HEK293 (cell line): Measurements from ENCODE around the gene DKKL1.

Experiments used
- CTCF ChIA-PET: fragments of 350-600 bp; formaldehyde crosslinking; extraction: SDS; loops from one replicate; lab custom pipeline; 2021; ENCODE audit warnings: antibody characterized with exemption; lab: Yijun Ruan, JAX
- POLR2A ChIA-PET: fragments of 300-600 bp; formaldehyde crosslinking; extraction: SDS; loops from one replicate; lab custom pipeline; 2020; ENCODE audit warnings: antibody characterized with exemption, inconsistent platforms; lab: Yijun Ruan, JAX
- H3K27ac ChIP-seq: fragments of 200-500 bp; sonication (Bioruptor generic); 2 replicates; pipeline ENCODE4 v1.5.1; 2014; ENCODE audit warnings: low read depth, low read length, control low read depth, inconsistent platforms; ENCODE audit errors: extremely low read depth
- H3K36me3 ChIP-seq, 2 experiments: fragments of 200-500 bp in 1 of 2; sonication (Bioruptor generic) in 1 of 2; 1 replicate in 1 of 2; 2 replicates in 1 of 2; pipeline ENCODE4 v1.5.1; 2014 to 2017; ENCODE audit warnings: inconsistent platforms in 2 of 2, low read length in 2 of 2; ENCODE audit not compliant: control insufficient read depth in 2 of 2, insufficient read depth in 1 of 2
- H3K4me1 ChIP-seq: fragments of 200-500 bp; sonication (Bioruptor generic); 2 replicates; pipeline ENCODE4 v1.5.1; 2014; ENCODE audit warnings: mild to moderate bottlenecking, low read length, inconsistent platforms; ENCODE audit not compliant: control insufficient read depth, insufficient read depth
- H3K4me3 ChIP-seq: 2 replicates; pipeline ENCODE4 v1.5.1; 2011; ENCODE audit warnings: low read depth, mild to moderate bottlenecking, control low read depth, low read length, moderate library complexity
- H3K9me3 ChIP-seq: fragments of 200-500 bp; sonication (Bioruptor generic); 2 replicates; pipeline ENCODE4 v1.5.1; 2014; ENCODE audit warnings: low read depth, low read length, inconsistent platforms; ENCODE audit not compliant: control insufficient read depth, insufficient read depth
- FEZF1 ChIP-seq: fragments of 450-650 bp; formaldehyde crosslinking; IDR thresholded peaks from 2 replicates; pipeline ENCODE4 v1.5.1; 2016; ENCODE audit warnings: missing biosample characterization, missing genetic modification characterization
- GLIS2 ChIP-seq: fragments of 450-650 bp; formaldehyde crosslinking; IDR thresholded peaks from 2 replicates; pipeline ENCODE4 v1.5.1; 2016; ENCODE audit warnings: missing biosample characterization, missing genetic modification characterization
- PATZ1 ChIP-seq: fragments of 450-650 bp; formaldehyde crosslinking; IDR thresholded peaks from 2 replicates; pipeline ENCODE4 v1.5.1; 2016; ENCODE audit warnings: missing biosample characterization, missing genetic modification characterization
- SCRT1 ChIP-seq: fragments of 450-650 bp; formaldehyde crosslinking; IDR thresholded peaks from 2 replicates; pipeline ENCODE4 v1.5.1; 2016; ENCODE audit warnings: missing biosample characterization, missing genetic modification characterization, borderline replicate concordance
- SCRT2 ChIP-seq: fragments of 450-650 bp; formaldehyde crosslinking; IDR thresholded peaks from 2 replicates; pipeline ENCODE4 v1.5.1; 2016; ENCODE audit warnings: missing biosample characterization, missing genetic modification characterization
- TRIM28 ChIP-seq: IDR thresholded peaks from 2 replicates; pipeline ENCODE4 v1.6.1; 2011; ENCODE audit warnings: low read length, control low read depth, borderline replicate concordance
- ZBTB11 ChIP-seq: fragments of 450-650 bp; formaldehyde crosslinking; conservative IDR thresholded peaks from 2 replicates; pipeline ENCODE4 v1.5.1; 2016; ENCODE audit warnings: low read depth, missing biosample characterization, missing genetic modification characterization
- ZBTB48 ChIP-seq: fragments of 450-650 bp; formaldehyde crosslinking; IDR thresholded peaks from 2 replicates; pipeline ENCODE4 v1.5.1; 2016; ENCODE audit warnings: missing biosample characterization, missing genetic modification characterization
- ZFP41 ChIP-seq: fragments of 450-650 bp; formaldehyde crosslinking; IDR thresholded peaks from 2 replicates; pipeline ENCODE4 v1.5.1; 2016; ENCODE audit warnings: missing biosample characterization, missing genetic modification characterization, borderline replicate concordance
- ZNF174 ChIP-seq: fragments of 450-650 bp; formaldehyde crosslinking; IDR thresholded peaks from 2 replicates; pipeline ENCODE4 v1.5.0; 2017; ENCODE audit warnings: missing biosample characterization, mild to moderate bottlenecking, missing genetic modification characterization
- ZNF488 ChIP-seq: fragments of 450-650 bp; formaldehyde crosslinking; IDR thresholded peaks from 2 replicates; pipeline ENCODE4 v1.5.1; 2016; ENCODE audit warnings: missing biosample characterization, missing genetic modification characterization
- ZNF510 ChIP-seq: fragments of 450-650 bp; formaldehyde crosslinking; IDR thresholded peaks from 2 replicates; pipeline ENCODE4 v1.5.1; 2018; ENCODE audit warnings: mild to moderate bottlenecking, missing genetic modification characterization, missing biosample characterization; ENCODE audit not compliant: insufficient replicate concordance
- TF ChIP-seq, protein P1 (sequence below): fragments of 450-650 bp; formaldehyde crosslinking; IDR thresholded peaks from 2 replicates; pipeline ENCODE4 v1.5.1; 2016; ENCODE audit warnings: missing biosample characterization, missing genetic modification characterization, borderline replicate concordance
- TF ChIP-seq, protein P2 (sequence below): fragments of 450-650 bp; formaldehyde crosslinking; IDR thresholded peaks from 2 replicates; pipeline ENCODE4 v1.5.1; 2016; ENCODE audit warnings: missing biosample characterization, missing genetic modification characterization
- TF ChIP-seq, protein P3 (sequence below): fragments of 450-650 bp; formaldehyde crosslinking; IDR thresholded peaks from 2 replicates; pipeline ENCODE4 v1.5.0; 2017; ENCODE audit warnings: missing biosample characterization, missing genetic modification characterization, borderline replicate concordance

Gene DKKL1

GRCh38 chr19:49336482-49337266 is 27.0 kb upstream of the DKKL1 start:
- Histone ChIP-seq H3K4me3 (no peak overlapping the region), H3K36me3 (peaks cover 0 to 14% of the 10 kb centered on the region in 2 experiments; a peak in 2 of 3 replicates), H3K9me3 (no peaks in the 10 kb centered on the region), H3K4me1 (peaks cover 7% of the 10 kb centered on the region; the same call in 1 of the 2 replicates), H3K27ac (no peak overlapping the region)
- no peak for TF ChIP-seq TRIM28
- TF ChIP-seq, protein P1, sequence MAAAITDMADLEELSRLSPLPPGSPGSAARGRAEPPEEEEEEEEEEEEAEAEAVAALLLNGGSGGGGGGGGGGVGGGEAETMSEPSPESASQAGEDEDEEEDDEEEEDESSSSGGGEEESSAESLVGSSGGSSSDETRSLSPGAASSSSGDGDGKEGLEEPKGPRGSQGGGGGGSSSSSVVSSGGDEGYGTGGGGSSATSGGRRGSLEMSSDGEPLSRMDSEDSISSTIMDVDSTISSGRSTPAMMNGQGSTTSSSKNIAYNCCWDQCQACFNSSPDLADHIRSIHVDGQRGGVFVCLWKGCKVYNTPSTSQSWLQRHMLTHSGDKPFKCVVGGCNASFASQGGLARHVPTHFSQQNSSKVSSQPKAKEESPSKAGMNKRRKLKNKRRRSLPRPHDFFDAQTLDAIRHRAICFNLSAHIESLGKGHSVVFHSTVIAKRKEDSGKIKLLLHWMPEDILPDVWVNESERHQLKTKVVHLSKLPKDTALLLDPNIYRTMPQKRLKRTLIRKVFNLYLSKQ (tag by site-specific recombination): no peak
- TF ChIP-seq ZFP41 (tag by site-specific recombination): no peak
- TF ChIP-seq ZNF174 (tag by site-specific recombination): no peak
- no peak for TF ChIP-seq ZNF510 (tag by site-specific recombination)
- ChIA-PET POLR2A (interaction anchor here (0.6 kb wide), 1 partner anchor 887 kb away, joined by 3 read pairs; no protein-coding TSS in a partner anchor), CTCF (interaction anchor here (0.6 to 1.3 kb wide), 4 partner anchors 9 to 15 kb away, joined by 3 to 6 read pairs (median 4); no protein-coding TSS in a partner anchor)

- Histone ChIP-seq H3K4me3 (no peak overlapping the region), H3K36me3 (peaks cover 0 to 21% of the 10 kb centered on the region in 2 experiments; a peak in 2 of 3 replicates), H3K27ac (no peak overlapping the region), H3K4me1 (peaks cover 7% of the 10 kb centered on the region; the same call in 1 of the 2 replicates), H3K9me3 (no peaks in the 10 kb centered on the region)
- no peak for TF ChIP-seq ZBTB48 (tag by site-specific recombination)
- TF ChIP-seq, protein P2, sequence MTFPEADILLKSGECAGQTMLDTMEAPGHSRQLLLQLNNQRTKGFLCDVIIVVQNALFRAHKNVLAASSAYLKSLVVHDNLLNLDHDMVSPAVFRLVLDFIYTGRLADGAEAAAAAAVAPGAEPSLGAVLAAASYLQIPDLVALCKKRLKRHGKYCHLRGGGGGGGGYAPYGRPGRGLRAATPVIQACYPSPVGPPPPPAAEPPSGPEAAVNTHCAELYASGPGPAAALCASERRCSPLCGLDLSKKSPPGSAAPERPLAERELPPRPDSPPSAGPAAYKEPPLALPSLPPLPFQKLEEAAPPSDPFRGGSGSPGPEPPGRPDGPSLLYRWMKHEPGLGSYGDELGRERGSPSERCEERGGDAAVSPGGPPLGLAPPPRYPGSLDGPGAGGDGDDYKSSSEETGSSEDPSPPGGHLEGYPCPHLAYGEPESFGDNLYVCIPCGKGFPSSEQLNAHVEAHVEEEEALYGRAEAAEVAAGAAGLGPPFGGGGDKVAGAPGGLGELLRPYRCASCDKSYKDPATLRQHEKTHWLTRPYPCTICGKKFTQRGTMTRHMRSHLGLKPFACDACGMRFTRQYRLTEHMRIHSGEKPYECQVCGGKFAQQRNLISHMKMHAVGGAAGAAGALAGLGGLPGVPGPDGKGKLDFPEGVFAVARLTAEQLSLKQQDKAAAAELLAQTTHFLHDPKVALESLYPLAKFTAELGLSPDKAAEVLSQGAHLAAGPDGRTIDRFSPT: no peak
- TF ChIP-seq ZFP41 (tag by site-specific recombination): no peak
- no peak for TF ChIP-seq ZBTB11 (tag by site-specific recombination)
- no peak for TF ChIP-seq PATZ1 (tag by site-specific recombination)
- no peak for TF ChIP-seq GLIS2 (tag by site-specific recombination)
- TF ChIP-seq SCRT2: no peak
- no peak for TF ChIP-seq FEZF1 (tag by site-specific recombination)
- TF ChIP-seq, protein P3, sequence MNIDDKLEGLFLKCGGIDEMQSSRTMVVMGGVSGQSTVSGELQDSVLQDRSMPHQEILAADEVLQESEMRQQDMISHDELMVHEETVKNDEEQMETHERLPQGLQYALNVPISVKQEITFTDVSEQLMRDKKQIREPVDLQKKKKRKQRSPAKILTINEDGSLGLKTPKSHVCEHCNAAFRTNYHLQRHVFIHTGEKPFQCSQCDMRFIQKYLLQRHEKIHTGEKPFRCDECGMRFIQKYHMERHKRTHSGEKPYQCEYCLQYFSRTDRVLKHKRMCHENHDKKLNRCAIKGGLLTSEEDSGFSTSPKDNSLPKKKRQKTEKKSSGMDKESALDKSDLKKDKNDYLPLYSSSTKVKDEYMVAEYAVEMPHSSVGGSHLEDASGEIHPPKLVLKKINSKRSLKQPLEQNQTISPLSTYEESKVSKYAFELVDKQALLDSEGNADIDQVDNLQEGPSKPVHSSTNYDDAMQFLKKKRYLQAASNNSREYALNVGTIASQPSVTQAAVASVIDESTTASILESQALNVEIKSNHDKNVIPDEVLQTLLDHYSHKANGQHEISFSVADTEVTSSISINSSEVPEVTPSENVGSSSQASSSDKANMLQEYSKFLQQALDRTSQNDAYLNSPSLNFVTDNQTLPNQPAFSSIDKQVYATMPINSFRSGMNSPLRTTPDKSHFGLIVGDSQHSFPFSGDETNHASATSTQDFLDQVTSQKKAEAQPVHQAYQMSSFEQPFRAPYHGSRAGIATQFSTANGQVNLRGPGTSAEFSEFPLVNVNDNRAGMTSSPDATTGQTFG (tag by site-specific recombination): no peak
- no peak for TF ChIP-seq ZNF488 (tag by site-specific recombination)
- no peak for TF ChIP-seq SCRT1 (tag by site-specific recombination)
- ChIA-PET CTCF (interaction anchor here (0.6 to 1.3 kb wide), 4 partner anchors 9 to 174 kb away, joined by 3 to 4 read pairs (median 3); no protein-coding TSS in a partner anchor), POLR2A (interaction anchor here (0.6 to 0.7 kb wide), 2 partner anchors 15 to 887 kb away, joined by 3 to 9 read pairs; no protein-coding TSS in a partner anchor)
These were observed 26.2 kb upstream of the DKKL1 start for GRCh38 chr19:49337267-49338022.
